HepG2 (cell line): ENCODE measurements around the gene LTB4R2. TPM values are rescaled to one million over a fixed set of nuclear protein-coding genes. Genes with fewer than 3 reads are reported as not detected.
A peak's percentile ranks its signal among the peaks of the same experiment; 100 is the strongest.

Experiments
- ARHGAP35 ChIP-seq: sonication (generic); formaldehyde crosslinking; IDR thresholded peaks from 2 replicates; pipeline ENCODE4 v1.9.0; 2022; ENCODE audit warnings: mild to moderate bottlenecking, inconsistent platforms, moderate library complexity, missing genetic modification reagents, borderline replicate concordance
- CHD2 ChIP-seq: IDR thresholded peaks from 2 replicates; pipeline ENCODE4 v1.6.1; 2011; ENCODE audit warnings: low read depth, low read length, improper control_type of control experiment
- RERE ChIP-seq: IDR thresholded peaks from 2 replicates; pipeline ENCODE4 v1.6.1; 2016; ENCODE audit warnings: low read depth, missing genetic modification reagents, missing compliant biosample characterization
- SMC3 ChIP-seq: IDR thresholded peaks from 2 replicates; pipeline ENCODE4 v1.6.1; 2011; ENCODE audit warnings: low read length, improper control_type of control experiment
- WIZ ChIP-seq: sonication (generic); formaldehyde crosslinking; IDR thresholded peaks from 2 replicates; pipeline ENCODE4 v1.5.1; 2020; ENCODE audit warnings: mild to moderate bottlenecking, missing genetic modification reagents
- ZNF12 ChIP-seq: sonication (generic); formaldehyde crosslinking; IDR thresholded peaks from 2 replicates; pipeline ENCODE4 v1.5.0; 2020; ENCODE audit warnings: missing genetic modification reagents
- ZNF251 ChIP-seq: sonication (generic); formaldehyde crosslinking; IDR thresholded peaks from 2 replicates; pipeline ENCODE4 v1.9.0; 2021; ENCODE audit warnings: mild to moderate bottlenecking, missing genetic modification reagents
- ZNF367 ChIP-seq: sonication (generic); formaldehyde crosslinking; IDR thresholded peaks from 2 replicates; pipeline ENCODE4 v1.4.0; 2020; ENCODE audit warnings: missing genetic modification reagents, borderline replicate concordance
- ZNF451 ChIP-seq: sonication (generic); formaldehyde crosslinking; IDR thresholded peaks from 2 replicates; pipeline ENCODE4 v1.5.0; 2020; ENCODE audit warnings: mild to moderate bottlenecking, missing genetic modification reagents
- ZNF704 ChIP-seq: sonication (generic); formaldehyde crosslinking; IDR thresholded peaks from 2 replicates; pipeline ENCODE4 v1.8.1; 2023; ENCODE audit warnings: mild to moderate bottlenecking, inconsistent platforms, moderate library complexity, missing genetic modification reagents, borderline replicate concordance
- ZNF746 ChIP-seq: sonication (generic); formaldehyde crosslinking; IDR thresholded peaks from 2 replicates; pipeline ENCODE4 v1.8.0; 2022; ENCODE audit warnings: mild to moderate bottlenecking, missing genetic modification reagents
- ZNF800 ChIP-seq: sonication (generic); formaldehyde crosslinking; IDR thresholded peaks from 2 replicates; pipeline ENCODE4 v1.4.0; 2020; ENCODE audit warnings: missing genetic modification reagents
- polyA plus RNA-seq, 8 experiments: library from polyadenylated mRNA; depleted of rRNA in 3 of 8; stranded (reverse) in 7 of 8; unstranded in 1 of 8; fragments of >200 nt; fragmentation: Illumina TruSeq in 4 of 8; extraction: Trizol in 4 of 8; gene quantifications; 2 replicates each; pipeline versions ENCODE4 v1.2.1 to v1.2.3, GENCODE V29; 2011 to 2016; ENCODE audit warnings: low read depth in 4 of 8, missing spikeins in 1 of 8, mixed read lengths in 1 of 8; ENCODE audit not compliant: insufficient read depth in 1 of 8
- total RNA-seq, 5 experiments: library from RNA; depleted of rRNA; stranded (reverse); fragments of >200 nt; fragmentation: Illumina TruSeq; extraction: Trizol; gene quantifications; 2 replicates each; pipeline ENCODE4 v1.2.3, GENCODE V29; 2016; ENCODE audit warnings: low read depth in 1 of 5
- TF ChIP-seq, protein P1 (sequence below): IDR thresholded peaks from 2 replicates; pipeline ENCODE4 v1.6.1; 2016; ENCODE audit warnings: low read depth, control low read depth
- TF ChIP-seq, protein P2 (sequence below): sonication (generic); formaldehyde crosslinking; IDR thresholded peaks from 2 replicates; pipeline ENCODE4 v1.4.0; 2020; ENCODE audit warnings: mild to moderate bottlenecking, missing genetic modification reagents
- TF ChIP-seq, protein P3 (sequence below): sonication (generic); formaldehyde crosslinking; IDR thresholded peaks from 2 replicates; pipeline ENCODE4 v1.4.0; 2020; ENCODE audit warnings: mild to moderate bottlenecking, missing genetic modification reagents

The LTB4R2 gene
- total and polyA plus RNA-seq, 2 of the 13 experiments (the other 11 are each of a cell fraction or from before 2014, with no cell fraction given), result 3.9 to 6.9 TPM

GRCh38 chr14:24343795-24344660 is 34.1 kb downstream of the LTB4R2 start (continued):
- TF ChIP-seq ZNF704 (no peak), ZNF451 (CRISPR knock-in tag) (no peak), ZNF746 (no peak), ZNF800 (CRISPR knock-in tag) (no peak), ZNF12 (CRISPR knock-in tag) (no peak), ZNF251 (CRISPR knock-in tag) (no peak), ARHGAP35 (CRISPR knock-in tag) (no peak), WIZ (0 out of 2 replicates have a peak, but pooled peaks have one; percentile 76), CHD2 (peak; percentile 60; the same call in 1 of the 2 replicates), RERE (CRISPR knock-in tag) (no peak), ZNF367 (CRISPR knock-in tag) (no peak), SMC3 (peak; percentile 29; the same call in 1 of the 2 replicates)
- TF ChIP-seq, protein P1, sequence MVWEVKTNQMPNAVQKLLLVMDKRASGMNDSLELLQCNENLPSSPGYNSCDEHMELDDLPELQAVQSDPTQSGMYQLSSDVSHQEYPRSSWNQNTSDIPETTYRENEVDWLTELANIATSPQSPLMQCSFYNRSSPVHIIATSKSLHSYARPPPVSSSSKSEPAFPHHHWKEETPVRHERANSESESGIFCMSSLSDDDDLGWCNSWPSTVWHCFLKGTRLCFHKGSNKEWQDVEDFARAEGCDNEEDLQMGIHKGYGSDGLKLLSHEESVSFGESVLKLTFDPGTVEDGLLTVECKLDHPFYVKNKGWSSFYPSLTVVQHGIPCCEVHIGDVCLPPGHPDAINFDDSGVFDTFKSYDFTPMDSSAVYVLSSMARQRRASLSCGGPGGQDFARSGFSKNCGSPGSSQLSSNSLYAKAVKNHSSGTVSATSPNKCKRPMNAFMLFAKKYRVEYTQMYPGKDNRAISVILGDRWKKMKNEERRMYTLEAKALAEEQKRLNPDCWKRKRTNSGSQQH (CRISPR knock-in tag), result no peak
- TF ChIP-seq, protein P2, sequence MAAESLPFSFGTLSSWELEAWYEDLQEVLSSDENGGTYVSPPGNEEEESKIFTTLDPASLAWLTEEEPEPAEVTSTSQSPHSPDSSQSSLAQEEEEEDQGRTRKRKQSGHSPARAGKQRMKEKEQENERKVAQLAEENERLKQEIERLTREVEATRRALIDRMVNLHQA (CRISPR knock-in tag), result no peak
- TF ChIP-seq, protein P3, sequence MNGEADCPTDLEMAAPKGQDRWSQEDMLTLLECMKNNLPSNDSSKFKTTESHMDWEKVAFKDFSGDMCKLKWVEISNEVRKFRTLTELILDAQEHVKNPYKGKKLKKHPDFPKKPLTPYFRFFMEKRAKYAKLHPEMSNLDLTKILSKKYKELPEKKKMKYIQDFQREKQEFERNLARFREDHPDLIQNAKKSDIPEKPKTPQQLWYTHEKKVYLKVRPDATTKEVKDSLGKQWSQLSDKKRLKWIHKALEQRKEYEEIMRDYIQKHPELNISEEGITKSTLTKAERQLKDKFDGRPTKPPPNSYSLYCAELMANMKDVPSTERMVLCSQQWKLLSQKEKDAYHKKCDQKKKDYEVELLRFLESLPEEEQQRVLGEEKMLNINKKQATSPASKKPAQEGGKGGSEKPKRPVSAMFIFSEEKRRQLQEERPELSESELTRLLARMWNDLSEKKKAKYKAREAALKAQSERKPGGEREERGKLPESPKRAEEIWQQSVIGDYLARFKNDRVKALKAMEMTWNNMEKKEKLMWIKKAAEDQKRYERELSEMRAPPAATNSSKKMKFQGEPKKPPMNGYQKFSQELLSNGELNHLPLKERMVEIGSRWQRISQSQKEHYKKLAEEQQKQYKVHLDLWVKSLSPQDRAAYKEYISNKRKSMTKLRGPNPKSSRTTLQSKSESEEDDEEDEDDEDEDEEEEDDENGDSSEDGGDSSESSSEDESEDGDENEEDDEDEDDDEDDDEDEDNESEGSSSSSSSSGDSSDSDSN (CRISPR knock-in tag), result no peak
